SK-N-MC (cell line): ENCODE data around the gene ASB11.

ENCODE experiments used
- EZH2 ChIP-seq: fragments of 200-600 bp; sonication (generic); IDR thresholded peaks from one replicate; pipeline ENCODE4 v1.6.1; 2017; ENCODE audit warnings: antibody characterized with exemption
- FOXP2 ChIP-seq: optimal IDR thresholded peaks from 2 replicates; pipeline ENCODE3; 2011; ENCODE audit warnings: mild to moderate bottlenecking, moderate library complexity; ENCODE audit not compliant: insufficient read depth; ENCODE audit errors: extremely low read length, control extremely low read depth
- POLR2AphosphoS5 ChIP-seq: IDR thresholded peaks from 2 replicates; pipeline ENCODE4 v1.6.1; 2012; ENCODE audit warnings: mild to moderate bottlenecking, low read depth, low read length, borderline replicate concordance

DNA sequence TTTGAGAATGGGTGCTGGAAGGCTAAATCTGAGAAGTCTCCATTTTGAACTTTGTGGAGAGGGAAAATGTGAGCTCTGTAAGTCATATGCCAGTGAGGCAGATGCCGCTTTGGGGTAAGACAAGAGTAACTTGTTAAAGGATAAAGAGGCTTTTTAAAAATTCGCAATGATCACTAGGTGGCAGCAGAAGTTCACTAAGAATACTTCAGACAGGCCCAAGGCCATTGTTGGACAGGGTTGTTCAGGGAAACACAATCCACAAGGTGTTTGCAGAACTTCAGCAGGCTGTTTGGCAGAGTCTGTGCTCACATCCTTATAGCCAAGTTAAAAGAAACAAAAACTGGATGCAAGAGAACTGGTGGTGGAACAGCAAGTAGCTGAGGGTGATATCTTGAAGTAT is 33.6 kb upstream of the ASB11 start:
- no peak for TF ChIP-seq POLR2AphosphoS5
- TF ChIP-seq EZH2, result no peak
- TF ChIP-seq FOXP2, result no peak
